ENCODE measurements around the gene OR5B21. TPM values are rescaled to one million over a fixed set of nuclear protein-coding genes. Genes with fewer than 3 reads are reported as not detected.

The OR5B21 gene
- polyA plus RNA-seq, 3 donors, result not detected

DNA sequence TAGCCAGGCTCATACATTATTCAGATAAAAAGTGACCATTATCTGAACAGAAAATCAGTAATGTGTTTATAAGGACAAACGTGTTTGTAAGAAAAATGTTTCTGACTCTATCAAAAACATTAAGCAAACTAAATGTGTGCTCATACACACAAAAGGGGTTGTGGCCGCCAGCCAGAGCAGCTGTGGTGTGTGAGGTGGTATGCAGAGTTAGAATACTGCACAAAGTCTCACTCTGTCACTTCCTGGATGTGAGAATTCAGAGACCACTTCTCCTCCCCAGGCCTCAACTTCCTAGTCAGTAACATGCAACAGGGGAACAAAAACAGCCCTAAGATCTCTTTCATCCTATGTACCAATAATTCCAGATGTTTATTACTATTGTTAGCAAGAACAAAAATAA lies 9.4 kb downstream of the OR5B21 start:
- no peak overlapping the region for H3K27ac ChIP-seq (ENCODE audit: low read depth, low read length)
- WGBS, 3 donors, result 28 to 39% (median 36%) methylated on average over 2 of the region's 2 CpGs

DNA sequence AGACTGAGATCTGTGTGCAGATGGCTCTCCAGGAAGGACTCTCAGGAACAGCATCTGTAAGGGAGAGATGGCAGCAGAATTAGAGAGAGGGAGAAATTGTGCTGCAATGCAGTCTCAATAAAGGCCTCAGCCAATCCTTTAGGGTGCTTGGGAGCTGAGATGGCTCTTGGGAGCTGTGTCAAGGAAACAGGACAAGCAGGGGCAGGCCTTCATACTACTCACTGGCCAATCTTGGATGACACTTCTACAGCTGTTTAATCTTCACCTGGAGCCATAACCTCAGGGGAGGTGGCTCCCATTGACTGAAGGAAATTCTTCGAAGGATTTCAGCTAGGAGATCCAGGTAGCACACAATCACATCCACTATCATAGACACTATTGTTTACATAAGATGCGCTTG lies 10.0 kb downstream of the OR5B21 start:
- no peak overlapping the region for H3K27ac ChIP-seq (ENCODE audit: low read depth, low read length)
- WGBS, 3 donors, result 86 to 95% (median 89%) methylated on average over 2 of the region's 2 CpGs

DNA sequence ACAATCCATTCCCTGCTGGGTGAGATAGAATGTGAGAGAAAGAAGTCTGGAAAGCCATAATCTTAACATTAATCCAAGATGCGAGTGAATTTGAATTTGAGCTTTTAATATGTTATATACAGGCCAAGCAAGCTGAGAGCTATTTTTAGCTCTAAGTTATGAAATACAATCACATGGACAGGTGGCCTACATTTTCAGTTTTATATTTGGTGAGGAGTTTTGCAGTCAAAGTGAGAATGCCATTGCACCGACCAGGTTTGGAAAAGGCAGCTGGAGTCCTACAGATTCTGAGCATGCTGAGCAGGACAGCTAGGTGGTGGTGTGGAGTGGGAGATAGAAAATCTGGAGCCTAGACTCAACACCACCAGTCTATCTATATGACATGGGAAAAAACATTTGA lies 12.0 kb downstream of the OR5B21 start:
- no peak overlapping the region for H3K27ac ChIP-seq (ENCODE audit: low read depth, low read length)
- WGBS, 3 donors, result 62 to 74% (median 63%) methylated on average over 2 of the region's 2 CpGs

DNA sequence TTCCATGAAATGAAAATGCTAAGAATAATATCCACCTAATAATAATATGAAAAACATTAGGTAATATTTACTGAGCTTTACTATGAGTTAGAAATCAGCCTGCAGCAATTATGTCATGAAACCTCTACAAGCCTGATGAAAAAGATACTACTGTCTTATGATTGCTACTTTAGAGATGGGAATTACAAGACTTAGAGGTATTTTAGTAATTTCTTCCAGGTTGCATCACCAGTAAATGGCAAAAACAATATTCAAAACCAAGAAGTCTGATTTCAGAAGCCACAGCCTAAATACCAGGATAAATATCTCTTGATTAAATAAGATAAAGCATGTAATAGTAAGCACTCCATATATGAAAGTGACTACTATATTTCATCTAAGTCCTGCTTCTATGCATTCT lies 13.8 kb downstream of the OR5B21 start:
- H3K27ac ChIP-seq (ENCODE audit: low read depth, low read length), result no peak overlapping the region

DNA sequence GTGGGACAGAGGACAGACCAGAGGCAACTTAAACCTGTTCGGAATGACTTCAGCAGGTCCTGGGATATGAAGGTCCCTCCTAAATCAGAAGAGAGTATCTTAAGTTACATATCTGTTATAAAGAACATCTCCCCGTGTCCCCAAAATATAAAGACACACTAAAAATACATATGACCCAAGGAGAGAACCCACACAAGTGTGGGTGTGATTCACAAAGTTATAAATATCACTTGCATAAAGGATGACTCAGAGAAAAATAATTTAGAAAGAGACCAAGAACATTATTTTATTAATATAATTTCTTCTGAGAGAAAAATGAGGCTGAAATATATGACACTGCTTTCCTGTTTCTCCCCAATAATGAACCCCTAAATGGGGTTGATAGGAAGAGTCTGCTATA lies 14.2 kb downstream of the OR5B21 start:
- WGBS, 3 donors, result 71 to 85% (median 77%) methylated on average over 2 of the region's 2 CpGs
- no peak overlapping the region for H3K27ac ChIP-seq (ENCODE audit: low read depth, low read length)

DNA sequence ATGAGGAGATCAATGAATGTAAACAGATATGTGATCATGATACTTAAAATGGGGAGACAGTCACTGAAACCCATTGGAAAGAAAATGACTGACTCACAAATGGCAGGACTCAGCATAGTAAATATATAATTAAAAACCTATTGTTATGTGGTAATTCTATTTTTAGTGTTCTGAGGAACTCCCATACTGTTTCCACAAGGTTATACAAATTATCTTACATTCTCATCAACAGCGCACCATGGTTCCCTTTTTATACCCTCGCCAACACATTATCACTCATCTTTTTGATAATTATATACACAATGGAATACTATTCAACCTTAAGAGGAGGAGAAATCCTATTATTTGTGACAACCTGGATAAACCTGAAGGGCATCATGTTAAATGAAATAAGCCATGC lies 17.1 kb downstream of the OR5B21 start:
- 59 to 64% (median 63%) methylated on average over 2 of the region's 2 CpGs for WGBS, 3 donors
- H3K27ac ChIP-seq (ENCODE audit: low read depth, low read length), result no peak overlapping the region

DNA sequence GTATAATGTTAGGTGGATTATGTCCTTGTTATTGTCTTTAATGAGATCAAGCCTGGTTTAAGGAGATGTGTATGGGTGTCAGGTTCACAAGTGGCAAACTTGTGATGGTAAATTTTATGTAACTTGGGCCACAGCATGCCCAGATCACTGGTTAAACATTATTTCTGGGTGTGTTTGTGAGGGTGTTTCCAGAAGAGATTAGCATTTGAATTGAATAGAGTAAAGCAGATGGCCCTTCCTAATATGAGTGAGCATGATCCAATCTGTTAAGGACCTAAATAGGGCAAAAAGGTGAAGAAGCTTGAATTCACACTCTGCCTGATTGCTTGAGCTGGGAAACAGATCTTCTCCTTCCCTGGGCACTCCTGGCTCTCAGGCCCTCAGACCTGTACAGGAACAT lies 20.7 kb downstream of the OR5B21 start:
- no peak overlapping the region for H3K27ac ChIP-seq (ENCODE audit: low read depth, low read length)

DNA sequence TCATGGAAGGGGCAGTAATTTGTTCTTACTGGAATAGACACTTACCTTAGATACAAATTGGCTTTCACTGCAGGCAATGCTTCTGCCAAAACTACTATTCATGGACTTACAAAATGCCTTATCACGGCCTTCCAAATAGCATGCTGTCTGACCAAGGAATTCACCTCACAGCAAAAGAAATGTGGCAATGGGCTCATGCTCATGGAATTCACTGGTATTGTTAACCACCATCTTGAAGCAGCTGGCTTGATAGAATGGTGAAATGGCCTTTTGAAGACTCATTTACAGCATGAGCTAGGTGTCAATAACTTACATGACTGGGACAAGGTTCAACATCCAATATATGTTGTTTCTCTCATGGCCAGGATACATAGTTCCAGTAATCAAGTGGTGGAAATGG lies 21.9 kb downstream of the OR5B21 start:
- 86 to 95% (median 90%) methylated on average over 1 of the region's 1 CpG for WGBS, 3 donors
- no peak overlapping the region for H3K27ac ChIP-seq (ENCODE audit: low read depth, low read length)

DNA sequence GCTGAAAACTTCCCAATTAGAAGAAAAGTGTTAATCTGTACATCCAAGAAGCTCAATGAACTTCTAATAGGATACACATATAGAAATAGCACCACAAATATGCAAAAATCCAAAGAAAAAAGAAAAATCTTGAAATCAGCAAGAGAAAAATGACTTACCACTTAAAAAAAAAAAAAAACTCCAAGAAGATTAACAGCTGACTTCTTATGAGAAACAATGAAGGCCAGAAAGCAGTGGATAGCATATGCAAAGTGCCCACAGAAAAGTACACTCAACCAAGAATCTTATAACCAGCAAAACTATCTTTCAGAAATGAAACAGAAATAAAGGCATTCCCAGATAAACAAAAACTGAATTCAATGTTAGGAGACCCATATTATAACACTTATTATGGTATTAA lies 36.0 kb downstream of the OR5B21 start:
- H3K27ac ChIP-seq (ENCODE audit: low read depth, low read length), result no peak overlapping the region

DNA sequence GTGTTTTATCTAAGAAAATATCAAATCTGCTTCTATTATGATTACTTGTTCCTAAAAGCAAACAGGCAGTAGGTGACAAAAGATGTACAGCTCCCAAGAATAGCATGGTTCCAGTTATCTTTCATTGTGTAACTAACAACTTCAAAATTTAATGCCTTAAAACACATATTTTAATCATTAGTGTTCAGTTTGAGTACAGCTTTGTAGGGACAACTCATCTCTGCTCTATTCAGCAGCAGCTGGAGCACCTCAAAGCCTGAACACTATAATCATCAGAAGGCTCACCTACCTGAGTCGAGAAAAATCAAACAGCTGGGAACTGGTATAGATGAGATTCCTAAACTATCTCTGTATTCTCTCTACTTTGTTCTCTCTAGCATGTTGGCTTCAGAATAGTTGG lies 41.6 kb downstream of the OR5B21 start:
- H3K27ac ChIP-seq (ENCODE audit: low read depth, low read length), result no peak overlapping the region
- 77 to 89% (median 82%) methylated on average over 1 of the region's 1 CpG for WGBS, 3 donors

DNA sequence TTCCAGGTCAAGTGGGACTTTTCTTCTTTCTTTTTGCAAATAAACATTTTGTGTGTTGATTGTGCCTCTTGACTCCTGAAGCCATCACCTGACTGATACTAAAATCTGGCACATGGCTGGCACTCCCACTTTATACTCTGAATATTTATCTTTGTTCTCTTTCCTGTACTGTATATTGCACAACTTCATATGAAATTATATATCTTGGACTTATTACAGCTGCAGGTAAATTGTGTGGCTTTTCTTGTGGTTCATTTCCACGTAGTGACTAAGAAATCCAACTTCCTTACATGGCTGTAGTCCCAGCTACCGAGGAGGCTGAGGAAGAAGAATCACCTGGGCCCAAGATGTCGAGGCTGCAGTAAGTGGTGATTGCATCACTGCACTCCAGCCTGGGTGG lies 42.2 kb downstream of the OR5B21 start:
- H3K27ac ChIP-seq (ENCODE audit: low read depth, low read length), result no peak overlapping the region
- 52 to 64% (median 56%) methylated on average over 3 of the region's 3 CpGs for whole genome bisulfite sequencing, 3 donors

Other genes with a start within 250 kb of the OR5B21 start
- not detected for gene OR10W1, start 239.8 kb downstream of the OR5B21 start, polyA plus RNA-seq
- gene OR5B17, start 149.0 kb downstream of the OR5B21 start, polyA plus RNA-seq, result not detected
- gene OR5B3, start 101.2 kb downstream of the OR5B21 start, polyA plus RNA-seq, result not detected
- not detected for gene OR5B2, start 80.0 kb downstream of the OR5B21 start, polyA plus RNA-seq
- gene OR5B12, start 65.9 kb downstream of the OR5B21 start, polyA plus RNA-seq, result not detected
- gene LPXN, start 67.8 kb upstream of the OR5B21 start, polyA plus RNA-seq, result 1 to 10 TPM; 3.3 to 7.5 (median 5.6) TPM
- gene ZFP91, start 71.0 kb upstream of the OR5B21 start, polyA plus RNA-seq, result 10 to 100 TPM; 10.8 to 31.7 (median 23.8) TPM
- gene CNTF, start 114.6 kb upstream of the OR5B21 start, polyA plus RNA-seq, result under 1 TPM; 0.16 to 0.64 (median 0.56) TPM
- gene GLYAT, start 223.8 kb upstream of the OR5B21 start, polyA plus RNA-seq, result 1 to 10 TPM in 1 of 3 donors, under 1 TPM in 2; 0.06 to 4.9 (median 0.90) TPM